Stimulated activated effector memory CD8-positive, alpha-beta T cell treated with anti-CD3 and anti-CD28 coated beads, Interleukin-12 subunit alpha, Interleukin-12 subunit beta, amount 100 ng/mL, for 72 hours (primary cell): ENCODE measurements around the gene TTC36.
"Not testable (repeated sequence)": the region's sequence is repeated elsewhere in the genome, so short reads cannot be mapped to it uniquely, and the experiment has no call there.

Source experiments
- ATAC-seq: fragments of 150-1000 bp; cut with Tn5 transposase; 2 replicates; pipeline ENCODE4 v1.10.0; 2021
- DNase-seq, 2 donors: peaks; one replicate each; pipeline ENCODE4 v3.0.0; 2021 to 2022; ENCODE audit warnings: low spot score in 2 of 2
- H3K27ac Mint-ChIP-seq: one replicate; pipeline ENCODE4 v1.8.0; 2022; ENCODE audit warnings: mild to moderate bottlenecking, mixed read lengths
- H3K36me3 Mint-ChIP-seq: one replicate; pipeline ENCODE4 v1.8.0; 2022; ENCODE audit warnings: mild to moderate bottlenecking, mixed read lengths
- H3K4me1 Mint-ChIP-seq: one replicate; pipeline ENCODE4 v1.8.0; 2022; ENCODE audit warnings: mixed read lengths
- H3K4me3 Mint-ChIP-seq: one replicate; pipeline ENCODE4 v1.8.0; 2022; ENCODE audit warnings: mild to moderate bottlenecking, mixed read lengths
- H3K9me3 Mint-ChIP-seq: one replicate; pipeline ENCODE4 v1.8.0; 2022; ENCODE audit warnings: mixed read lengths

The TTC36 gene, protein sequence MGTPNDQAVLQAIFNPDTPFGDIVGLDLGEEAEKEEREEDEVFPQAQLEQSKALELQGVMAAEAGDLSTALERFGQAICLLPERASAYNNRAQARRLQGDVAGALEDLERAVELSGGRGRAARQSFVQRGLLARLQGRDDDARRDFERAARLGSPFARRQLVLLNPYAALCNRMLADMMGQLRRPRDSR

GRCh38 chr11:118527109-118527508, at the start of gene TTC36:
TTC36 (plus strand) TSS chr11:118527474; CDS start chr11:118527495, 21 bp downstream.
- ATAC-seq: no peak
- Mint-ChIP-seq H3K27ac (peak within 1 kb of the TSS; percentile 77), H3K36me3 (peaks cover 74% of the 10 kb centered on the region), H3K4me1 (peaks cover 36% of the 10 kb centered on the region), H3K4me3 (no peak within 1 kb of the TSS), H3K9me3 (no peaks in the 10 kb centered on the region)
- no peak for DNase-seq

DNA sequence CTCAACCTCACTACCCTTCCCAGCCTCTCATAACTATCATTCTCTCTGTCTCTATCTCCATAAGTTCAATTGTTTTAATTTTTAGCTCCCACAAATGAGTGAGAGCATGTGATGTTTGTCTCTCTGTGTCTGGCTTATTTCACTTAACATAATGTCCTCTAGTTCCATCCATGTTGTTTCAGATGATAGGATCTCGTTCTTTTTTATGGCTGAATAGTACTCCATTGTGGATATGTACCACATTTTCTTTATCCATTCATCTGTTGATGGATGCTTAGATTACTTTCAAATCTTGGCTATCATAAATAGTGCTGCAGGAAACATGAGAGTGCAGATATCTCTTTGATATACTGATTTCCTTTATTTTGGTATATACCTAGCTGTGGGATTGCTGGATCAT, 46.0 kb upstream of the TTC36 start:
- Mint-ChIP-seq H3K4me1 (peaks cover 17% of the 10 kb centered on the region), H3K36me3 (peaks cover 100% of the 10 kb centered on the region)
- H3K4me3 Mint-ChIP-seq, H3K27ac Mint-ChIP-seq, H3K9me3 Mint-ChIP-seq, ATAC-seq, DNase-seq: not testable (repeated sequence)

DNA sequence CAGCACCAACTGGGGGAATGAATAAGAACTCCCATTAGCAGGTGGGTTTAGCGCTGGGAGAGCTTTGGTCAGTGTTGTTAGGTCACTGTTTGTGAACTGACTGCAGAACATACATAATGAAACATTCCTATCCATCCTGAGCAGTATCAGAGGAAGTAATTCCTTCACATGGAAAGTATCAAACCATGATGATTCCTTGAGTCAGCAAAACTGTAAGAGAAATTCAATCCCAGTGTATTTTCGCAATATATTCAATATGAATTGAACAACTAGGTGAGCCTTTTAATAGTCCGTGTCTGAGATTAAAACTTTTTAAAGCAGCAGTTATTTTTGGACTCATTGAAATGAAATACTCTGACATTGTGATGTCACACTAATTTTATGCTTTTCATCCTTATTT, 42.9 kb upstream of the TTC36 start:
- peaks cover 100% of the 10 kb centered on the region for H3K36me3 Mint-ChIP-seq
- ATAC-seq: no peak
- no peak overlapping the region for H3K4me3 Mint-ChIP-seq
- peak overlapping the region; percentile 45 for H3K27ac Mint-ChIP-seq
- peaks cover 7% of the 10 kb centered on the region for H3K4me1 Mint-ChIP-seq
- H3K9me3 Mint-ChIP-seq: no peaks in the 10 kb centered on the region
- no peak for DNase-seq

DNA sequence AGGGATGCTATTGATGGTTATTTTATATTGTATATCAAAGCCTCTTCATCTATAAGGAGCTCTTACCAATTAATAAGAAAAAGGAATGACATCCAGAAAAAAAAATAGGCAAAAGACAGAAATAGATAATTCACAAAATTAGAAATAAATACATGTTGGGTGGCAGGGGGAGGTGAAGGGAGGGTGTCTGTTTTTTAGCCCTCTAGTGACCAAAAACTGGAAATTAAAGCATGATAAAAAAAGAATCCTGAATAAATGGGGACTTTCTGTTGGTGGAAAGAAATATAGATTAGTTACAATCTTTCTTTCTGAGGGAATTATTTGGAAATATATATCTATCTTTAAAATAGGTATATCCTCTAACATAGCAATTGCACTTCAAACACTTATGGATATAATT, 42.0 kb upstream of the TTC36 start:
- DNase-seq (no peak), ATAC-seq (no peak)
- Mint-ChIP-seq H3K27ac (peak overlapping the region; percentile 45), H3K4me3 (no peak overlapping the region), H3K9me3 (no peaks in the 10 kb centered on the region), H3K36me3 (peaks cover 100% of the 10 kb centered on the region), H3K4me1 (peaks cover 7% of the 10 kb centered on the region)

GRCh38 chr11:118488480-118489109, 38.7 kb upstream of the TTC36 start:
- Mint-ChIP-seq H3K36me3 (peaks cover 99% of the 10 kb centered on the region), H3K9me3 (no peaks in the 10 kb centered on the region), H3K4me3 (no peak overlapping the region), H3K4me1 (no peaks in the 10 kb centered on the region), H3K27ac (no peak overlapping the region)
- DNase-seq: peak; percentile 68 to 85
- ATAC-seq: peak; percentile 67

- H3K4me1 Mint-ChIP-seq: no peaks in the 10 kb centered on the region
- H3K4me3 Mint-ChIP-seq: no peak overlapping the region
- H3K36me3 Mint-ChIP-seq: peaks cover 99% of the 10 kb centered on the region
- H3K27ac Mint-ChIP-seq: peak overlapping the region; percentile 67
- no peaks in the 10 kb centered on the region for H3K9me3 Mint-ChIP-seq
- ATAC-seq (no peak), DNase-seq (no peak)
These were observed 36.2 kb upstream of the TTC36 start for GRCh38 chr11:118491041-118491440.

DNA sequence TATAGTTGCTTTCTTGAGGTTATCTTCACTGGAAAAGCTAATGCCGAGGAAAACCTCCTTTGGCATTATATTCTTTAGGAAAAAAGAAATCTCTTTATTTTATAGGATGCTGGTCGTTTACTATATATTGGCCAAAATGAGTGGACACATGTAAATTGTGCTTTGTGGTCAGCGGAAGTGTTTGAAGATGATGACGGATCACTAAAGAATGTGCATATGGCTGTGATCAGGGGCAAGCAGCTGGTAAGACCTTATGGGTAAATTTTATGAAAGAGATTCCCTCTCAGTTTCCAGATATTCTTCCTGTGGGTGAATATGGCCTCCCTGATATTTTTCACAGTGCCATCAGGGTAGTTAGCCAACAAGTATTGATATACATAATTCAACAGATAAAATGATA, 29.4 kb upstream of the TTC36 start:
- Mint-ChIP-seq H3K9me3 (no peaks in the 10 kb centered on the region), H3K4me1 (no peaks in the 10 kb centered on the region), H3K27ac (no peak overlapping the region), H3K36me3 (peaks cover 100% of the 10 kb centered on the region), H3K4me3 (no peak overlapping the region)
- ATAC-seq: no peak
- DNase-seq: no peak

DNA sequence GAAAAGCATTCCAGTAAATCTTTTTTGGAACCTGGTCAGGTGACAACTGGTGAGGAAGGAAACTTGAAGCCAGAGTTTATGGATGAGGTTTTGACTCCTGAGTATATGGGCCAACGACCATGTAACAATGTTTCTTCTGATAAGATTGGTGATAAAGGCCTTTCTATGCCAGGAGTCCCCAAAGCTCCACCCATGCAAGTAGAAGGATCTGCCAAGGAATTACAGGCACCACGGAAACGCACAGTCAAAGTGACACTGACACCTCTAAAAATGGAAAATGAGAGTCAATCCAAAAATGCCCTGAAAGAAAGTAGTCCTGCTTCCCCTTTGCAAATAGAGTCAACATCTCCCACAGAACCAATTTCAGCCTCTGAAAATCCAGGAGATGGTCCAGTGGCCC, 24.1 kb upstream of the TTC36 start:
- H3K9me3 Mint-ChIP-seq: no peaks in the 10 kb centered on the region
- H3K4me1 Mint-ChIP-seq: peaks cover 5% of the 10 kb centered on the region
- peaks cover 100% of the 10 kb centered on the region for H3K36me3 Mint-ChIP-seq
- no peak for DNase-seq
- peak overlapping the region; percentile 46 for H3K27ac Mint-ChIP-seq
- no peak overlapping the region for H3K4me3 Mint-ChIP-seq
- no peak for ATAC-seq

- H3K9me3 Mint-ChIP-seq: no peaks in the 10 kb centered on the region
- H3K27ac Mint-ChIP-seq: no peak overlapping the region
- no peak for DNase-seq
- peaks cover 100% of the 10 kb centered on the region for H3K36me3 Mint-ChIP-seq
- ATAC-seq: no peak
- H3K4me1 Mint-ChIP-seq: peaks cover 5% of the 10 kb centered on the region
- no peak overlapping the region for H3K4me3 Mint-ChIP-seq
These were observed 15.7 kb upstream of the TTC36 start for GRCh38 chr11:118511601-118512000.

GRCh38 chr11:118514103-118514502, 13.2 kb upstream of the TTC36 start:
- no peak for DNase-seq
- Mint-ChIP-seq H3K36me3 (peaks cover 100% of the 10 kb centered on the region), H3K27ac (peak overlapping the region; percentile 45), H3K4me1 (peaks cover 5% of the 10 kb centered on the region), H3K9me3 (no peaks in the 10 kb centered on the region), H3K4me3 (no peak overlapping the region)
- ATAC-seq: no peak

GRCh38 chr11:118519549-118519948, 7.7 kb upstream of the TTC36 start:
- DNase-seq (no peak), ATAC-seq (no peak)
- Mint-ChIP-seq H3K27ac (peak overlapping the region; percentile 63), H3K4me3 (no peak overlapping the region), H3K4me1 (peaks cover 7% of the 10 kb centered on the region), H3K9me3 (no peaks in the 10 kb centered on the region), H3K36me3 (peaks cover 100% of the 10 kb centered on the region)

- no peak for ATAC-seq
- no peak overlapping the region for H3K27ac Mint-ChIP-seq
These were observed 5.4 kb upstream of the TTC36 start for GRCh38 chr11:118521892-118522311.

DNA sequence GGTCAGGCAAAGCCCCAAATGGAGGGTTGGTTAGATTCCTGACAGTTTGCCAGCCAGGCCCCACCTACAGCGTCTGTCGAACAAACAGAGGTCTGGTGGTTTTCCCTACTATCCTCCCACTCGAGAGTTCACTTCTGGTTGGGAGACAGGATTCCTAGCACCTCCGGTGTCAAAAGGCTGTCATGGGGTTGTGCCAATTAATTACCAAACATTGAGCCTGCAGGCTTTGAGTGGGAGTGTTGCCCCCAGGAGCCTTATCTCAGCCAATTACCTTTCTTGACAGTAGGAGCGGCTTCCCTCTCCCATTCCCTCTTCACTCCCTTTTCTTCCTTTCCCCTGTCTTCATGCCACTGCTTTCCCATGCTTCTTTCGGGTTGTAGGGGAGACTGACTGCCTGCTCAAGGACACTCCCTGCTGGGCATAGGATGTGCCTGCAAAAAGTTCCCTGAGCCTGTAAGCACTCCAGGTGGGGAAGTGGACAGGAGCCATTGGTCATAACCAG, 4.7 kb upstream of the TTC36 start:
- H3K9me3 Mint-ChIP-seq: no peaks in the 10 kb centered on the region
- H3K36me3 Mint-ChIP-seq: peaks cover 94% of the 10 kb centered on the region
- peak overlapping the region; percentile 38 for H3K27ac Mint-ChIP-seq
- DNase-seq (no peak), ATAC-seq (no peak)
- peaks cover 7% of the 10 kb centered on the region for H3K4me1 Mint-ChIP-seq
- H3K4me3 Mint-ChIP-seq: no peak overlapping the region

More at GRCh38 chr11:118521892-118522311, 5.4 kb upstream of the TTC36 start:
- no peaks in the 10 kb centered on the region for H3K9me3 Mint-ChIP-seq
- no peak for DNase-seq
- H3K36me3 Mint-ChIP-seq: peaks cover 95% of the 10 kb centered on the region
- H3K4me3 Mint-ChIP-seq: no peak overlapping the region
- H3K4me1 Mint-ChIP-seq: peaks cover 7% of the 10 kb centered on the region

GRCh38 chr11:118524356-118524755, 2.9 kb upstream of the TTC36 start:
- Mint-ChIP-seq H3K9me3 (no peaks in the 10 kb centered on the region), H3K4me1 (peaks cover 18% of the 10 kb centered on the region), H3K27ac (peak overlapping the region; percentile 60), H3K36me3 (peaks cover 90% of the 10 kb centered on the region), H3K4me3 (no peak overlapping the region)
- no peak for ATAC-seq
- no peak for DNase-seq

DNA sequence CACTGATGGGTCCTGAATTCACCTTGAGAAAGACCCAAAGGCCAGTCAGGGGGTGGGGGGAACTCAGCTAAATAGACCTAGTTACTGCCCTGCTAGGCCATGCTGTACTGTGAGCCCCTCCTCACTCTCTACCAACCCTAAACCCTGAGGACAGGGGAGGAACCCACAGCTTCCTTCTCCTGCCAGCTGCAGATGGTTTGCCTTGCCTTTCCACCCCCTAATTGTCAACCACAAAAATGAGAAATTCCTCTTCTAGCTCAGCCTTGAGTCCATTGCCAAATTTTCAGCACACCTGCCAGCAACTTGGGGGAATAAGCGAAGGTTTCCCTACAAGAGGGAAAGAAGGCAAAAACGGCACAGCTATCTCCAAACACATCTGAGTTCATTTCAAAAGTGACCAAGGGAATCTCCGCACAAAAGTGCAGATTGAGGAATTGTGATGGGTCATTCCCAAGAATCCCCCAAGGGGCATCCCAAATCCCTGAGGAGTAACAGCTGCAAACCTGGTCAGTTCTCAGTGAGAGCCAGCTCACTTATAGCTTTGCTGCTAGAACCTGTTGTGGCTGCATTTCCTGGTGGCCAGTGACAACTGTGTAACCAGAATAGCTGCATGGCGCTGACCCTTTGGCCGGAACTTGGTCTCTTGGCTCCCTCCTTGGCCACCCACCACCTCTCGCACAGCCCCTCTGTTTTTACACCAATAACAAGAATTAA, 2.4 kb upstream of the TTC36 start:
- DNase-seq: no peak
- Mint-ChIP-seq H3K36me3 (peaks cover 88% of the 10 kb centered on the region), H3K9me3 (no peaks in the 10 kb centered on the region), H3K4me1 (peaks cover 23% of the 10 kb centered on the region), H3K4me3 (no peak overlapping the region), H3K27ac (peak overlapping the region; percentile 60)
- ATAC-seq: no peak

DNA sequence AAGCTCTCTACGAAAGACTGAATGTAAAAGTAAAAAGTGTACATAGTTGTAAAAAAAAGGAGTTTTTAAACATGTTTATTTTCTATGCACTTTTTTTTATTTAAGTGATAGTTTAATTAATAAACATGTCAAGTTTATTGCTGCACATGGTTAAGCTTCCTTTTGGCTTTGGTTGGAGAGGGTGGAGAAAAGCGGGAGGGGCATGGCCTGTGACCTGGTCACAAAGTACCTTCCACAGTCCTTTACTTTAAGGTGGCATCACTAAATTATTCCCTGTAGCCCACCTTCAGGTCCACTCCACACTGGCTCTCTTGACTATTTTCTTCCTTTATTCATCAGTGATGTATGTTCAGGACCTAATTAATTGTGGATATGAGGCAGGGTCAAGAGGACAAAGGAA, 586 bp upstream of the TTC36 start:
- H3K4me1 Mint-ChIP-seq: peaks cover 32% of the 10 kb centered on the region
- ATAC-seq (no peak), DNase-seq (no peak)
- peaks cover 78% of the 10 kb centered on the region for H3K36me3 Mint-ChIP-seq
- H3K9me3 Mint-ChIP-seq: no peaks in the 10 kb centered on the region
- H3K27ac Mint-ChIP-seq: no peak overlapping the region
- H3K4me3 Mint-ChIP-seq: no peak overlapping the region
